Stimulated activated CD4-positive, alpha-beta T cell treated with anti-CD3 and anti-CD28 coated beads, Interleukin-1b, Interleukin-23, amount 100 ng/mL, for 1 hour (primary cell): ENCODE results near the gene CFAP161.
"Not testable (repeated sequence)": the region's sequence is repeated elsewhere in the genome, so short reads cannot be mapped to it uniquely, and the experiment has no call there.

Experiments
- DNase-seq, 2 donors: peaks; one replicate each; pipeline ENCODE4 v3.0.0-alpha.2; 2020; ENCODE audit warnings: low read depth in 2 of 2

CFAP161 gene

GRCh38 chr15:81107889-81108288 is 26.2 kb upstream of the CFAP161 start:
- DNase-seq, result no peak

- no peak for DNase-seq
Measured at GRCh38 chr15:81108427-81108826, 25.6 kb upstream of the CFAP161 start.

GRCh38 chr15:81111018-81111417 is 23.1 kb upstream of the CFAP161 start:
- no peak for DNase-seq

GRCh38 chr15:81111510-81112470 is 22.3 kb upstream of the CFAP161 start:
- no peak for DNase-seq

- no peak for DNase-seq
Measured at GRCh38 chr15:81113204-81113657, 20.8 kb upstream of the CFAP161 start.

GRCh38 chr15:81113861-81114291 is 20.2 kb upstream of the CFAP161 start:
- DNase-seq, result no peak

GRCh38 chr15:81115054-81115939 is 18.8 kb upstream of the CFAP161 start:
- DNase-seq, result no peak

GRCh38 chr15:81117136-81117535 is 16.9 kb upstream of the CFAP161 start:
- DNase-seq, result no peak

GRCh38 chr15:81117581-81117980 is 16.5 kb upstream of the CFAP161 start:
- DNase-seq, result no peak

GRCh38 chr15:81118361-81118760 is 15.7 kb upstream of the CFAP161 start:
- no peak for DNase-seq

GRCh38 chr15:81120069-81120468 is 14.0 kb upstream of the CFAP161 start:
- no peak for DNase-seq

- no peak for DNase-seq
Measured at GRCh38 chr15:81126892-81127291, 7.2 kb upstream of the CFAP161 start.

- DNase-seq, result not testable (repeated sequence)
Measured at GRCh38 chr15:81141478-81141877, 7.4 kb downstream of the CFAP161 start.

GRCh38 chr15:81146006-81146405 is 11.9 kb downstream of the CFAP161 start:
- no peak for DNase-seq

- DNase-seq, result no peak
Measured at GRCh38 chr15:81146466-81146865, 12.4 kb downstream of the CFAP161 start.

GRCh38 chr15:81151389-81151788 is 17.3 kb downstream of the CFAP161 start:
- DNase-seq, result no peak

- DNase-seq, result no peak
Measured at GRCh38 chr15:81152339-81152738, 18.3 kb downstream of the CFAP161 start.

GRCh38 chr15:81152799-81153198 is 18.7 kb downstream of the CFAP161 start:
- no peak for DNase-seq

GRCh38 chr15:81155375-81156218 is 21.5 kb downstream of the CFAP161 start:
- no peak for DNase-seq

GRCh38 chr15:81156324-81156723 is 22.3 kb downstream of the CFAP161 start:
- no peak for DNase-seq

GRCh38 chr15:81157195-81157938 is 23.3 kb downstream of the CFAP161 start:
- no peak for DNase-seq
